ENCODE measurements around the gene SNTB2. TPM values are rescaled to one million over a fixed set of nuclear protein-coding genes. Genes with fewer than 3 reads are reported as not detected.

The SNTB2 gene
- total RNA-seq, 1 donor from 2014 or later, result 5.8 TPM

GRCh38 chr16:69201787-69202186 is 14.8 kb downstream of the SNTB2 start:
- no peak for TF ChIP-seq CTCF (conservative IDR thresholded peaks at IDR 0.05; ENCODE audit: low read depth, low read length)
- no peak for DNase-seq (ENCODE audit: low read depth)
- no peak overlapping the region for H3K4me3 ChIP-seq (ENCODE audit: low read depth, low read length)

DNA sequence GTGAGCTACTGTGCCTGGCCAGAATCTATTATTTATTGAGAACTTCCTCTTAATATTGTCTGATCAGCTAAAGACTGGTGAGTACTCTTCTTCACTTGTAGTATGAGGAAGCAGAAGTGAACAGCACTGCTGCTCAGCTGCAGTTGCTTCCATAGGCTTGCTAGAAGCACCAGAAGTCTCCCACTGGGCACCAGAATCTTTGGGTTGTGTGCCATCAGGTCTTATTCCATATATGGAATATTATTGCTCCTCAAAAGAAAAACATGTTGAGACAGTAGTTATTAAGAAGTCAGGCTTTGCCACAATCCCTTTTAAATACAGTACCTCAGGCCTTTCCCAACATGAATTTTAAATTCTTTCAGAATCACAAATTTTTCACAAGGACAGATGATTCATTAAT is 17.2 kb downstream of the SNTB2 start:
- no peak for TF ChIP-seq CTCF (conservative IDR thresholded peaks at IDR 0.05; ENCODE audit: low read depth, low read length)
- DNase-seq (ENCODE audit: low read depth), result no peak
- no peak overlapping the region for H3K4me3 ChIP-seq (ENCODE audit: low read depth, low read length)

GRCh38 chr16:69209735-69210134 is 22.8 kb downstream of the SNTB2 start:
- DNase-seq (ENCODE audit: low read depth), result no peak
- no peak for TF ChIP-seq CTCF (conservative IDR thresholded peaks at IDR 0.05; ENCODE audit: low read depth, low read length)
- H3K4me3 ChIP-seq (ENCODE audit: low read depth, low read length), result no peak overlapping the region

DNA sequence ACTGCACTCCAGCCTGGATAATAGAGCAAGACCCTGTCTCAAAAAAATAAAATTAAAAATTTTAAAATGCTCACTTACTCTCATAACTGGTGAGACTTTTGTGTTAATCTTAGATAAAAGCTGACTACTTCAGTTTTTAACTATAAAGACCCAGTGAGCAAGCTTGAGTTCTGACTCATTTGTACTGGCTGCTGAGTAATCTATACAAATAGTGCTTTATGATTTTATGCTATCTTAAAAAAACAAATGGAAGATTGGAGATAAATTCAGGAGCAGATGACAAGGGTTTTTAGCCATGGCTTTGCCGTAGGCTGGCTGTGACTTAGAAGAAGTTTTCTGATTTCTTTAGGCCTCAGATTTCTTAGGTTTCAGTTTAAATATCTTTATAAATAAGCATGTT is 30.5 kb downstream of the SNTB2 start:
- no peak overlapping the region for H3K4me3 ChIP-seq (ENCODE audit: low read depth, low read length)
- no peak for TF ChIP-seq CTCF (conservative IDR thresholded peaks at IDR 0.05; ENCODE audit: low read depth, low read length)
- DNase-seq (ENCODE audit: low read depth), result no peak

DNA sequence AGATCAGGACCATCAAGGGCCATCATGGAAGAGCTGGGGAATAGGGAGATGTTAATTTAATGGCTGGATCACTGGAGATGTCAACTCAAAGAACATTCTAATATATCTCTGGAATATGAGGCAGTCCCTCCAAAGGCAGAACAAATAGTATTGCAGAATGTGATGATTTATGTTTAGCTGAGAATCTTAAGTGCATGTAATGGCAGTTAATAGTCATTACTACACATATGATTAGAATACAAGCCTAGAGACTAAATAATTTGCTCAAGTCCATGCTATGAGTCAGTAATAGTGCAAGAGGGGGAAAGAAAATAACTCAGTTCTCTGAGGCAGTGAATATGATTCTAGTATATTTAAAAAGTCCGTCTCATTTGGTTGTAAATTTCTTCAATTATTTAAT is 32.3 kb downstream of the SNTB2 start:
- no peak for TF ChIP-seq CTCF (conservative IDR thresholded peaks at IDR 0.05; ENCODE audit: low read depth, low read length)
- no peak for DNase-seq (ENCODE audit: low read depth)
- H3K4me3 ChIP-seq (ENCODE audit: low read depth, low read length), result no peak overlapping the region

DNA sequence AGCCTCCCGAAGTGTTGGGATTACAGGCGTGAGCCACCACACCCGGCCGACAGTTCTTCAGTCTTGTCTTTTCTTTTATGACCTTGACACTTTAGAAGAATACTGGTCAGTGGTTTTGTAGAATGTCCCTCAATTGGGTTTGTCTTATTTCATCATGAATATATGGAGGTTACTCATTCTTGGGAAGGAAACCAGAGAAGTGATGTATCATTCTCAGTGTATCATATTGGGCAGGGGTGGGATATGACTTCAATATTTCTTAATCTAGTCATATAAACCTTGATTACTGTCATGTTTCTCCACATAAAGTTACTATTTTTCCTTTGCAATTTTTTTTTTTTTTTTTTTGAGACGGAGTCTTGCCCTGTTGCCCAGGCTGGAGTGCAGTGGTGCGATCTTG is 36.9 kb downstream of the SNTB2 start:
- no peak for TF ChIP-seq CTCF (conservative IDR thresholded peaks at IDR 0.05; ENCODE audit: low read depth, low read length)
- DNase-seq (ENCODE audit: low read depth), result no peak
- no peak overlapping the region for H3K4me3 ChIP-seq (ENCODE audit: low read depth, low read length)

DNA sequence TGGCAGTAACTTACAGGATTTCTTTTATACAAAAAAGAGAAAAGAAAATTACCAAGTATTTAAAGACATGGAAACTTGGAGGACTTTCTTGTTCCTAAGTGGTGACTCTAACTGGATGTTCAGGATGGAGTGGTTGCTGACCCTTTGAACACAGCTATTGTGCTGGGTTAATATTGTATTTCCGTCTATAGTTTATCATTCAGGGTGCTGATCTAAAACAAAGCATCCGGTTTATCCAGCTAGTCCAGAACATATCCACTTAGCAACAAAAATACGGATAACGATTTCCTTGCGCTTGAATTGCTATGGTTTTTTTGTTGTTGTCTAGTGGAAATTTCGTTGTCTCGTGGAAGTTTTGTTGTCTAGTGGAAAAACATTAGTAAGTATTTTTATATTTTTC is 38.2 kb downstream of the SNTB2 start:
- H3K4me3 ChIP-seq (ENCODE audit: low read depth, low read length), result no peak overlapping the region
- no peak for TF ChIP-seq CTCF (conservative IDR thresholded peaks at IDR 0.05; ENCODE audit: low read depth, low read length)
- DNase-seq (ENCODE audit: low read depth), result no peak
